A549 (cell line): ENCODE measurements around the gene SBF2. TPM values are rescaled to one million over a fixed set of nuclear protein-coding genes. Genes with fewer than 3 reads are reported as not detected.
A peak's percentile ranks its signal among the peaks of the same experiment; 100 is the strongest.

Experiments used
- ATAC-seq, 2 experiments: fragments of 200-7000 bp in 1 of 2; fragments of >200 bp in 1 of 2; cut with Nextera tagmentation in 1 of 2; cut with Tn5 transposase in 1 of 2; 3 replicates each; pipeline versions ENCODE4 v1.8.0 to v1.9.1; 2018 to 2020; ENCODE audit warnings: mild to moderate bottlenecking in 1 of 2, moderate library complexity in 1 of 2
- CTCF ChIA-PET: fragments of 300-600 bp; sonication (Branson Sonifier 250); formaldehyde crosslinking; extraction: SDS; loops from one replicate; lab custom pipeline; 2021; ENCODE audit warnings: antibody characterized with exemption, inconsistent platforms; lab: Yijun Ruan, JAX
- POLR2A ChIA-PET: fragments of 350-600 bp; formaldehyde crosslinking; extraction: SDS; loops from one replicate; lab custom pipeline; 2021; ENCODE audit warnings: antibody characterized with exemption, inconsistent platforms; lab: Yijun Ruan, JAX
- DNase-seq, 2 experiments: peaks; one replicate each; pipeline versions ENCODE4 v3.0.0 to v3.0.0-alpha.2; 2011 to 2016; ENCODE audit warnings: low read depth in 1 of 2, low spot score in 1 of 2
- FAIRE-seq: peaks from 2 replicates; lab custom pipeline; 2011; peaks lifted over from hg19 to GRCh38; lab: Jason Lieb, UNC
- H3K27ac ChIP-seq, 2 experiments: fragments of >200 bp; sonication (Bioruptor Twin); formaldehyde crosslinking; 3 replicates each; pipeline ENCODE4 v1.5.1; 2016 to 2017
- H3K4me1 ChIP-seq: fragments of >200 bp; sonication (Bioruptor Twin); formaldehyde crosslinking; 3 replicates; pipeline ENCODE4 v1.6.1; 2016
- H3K4me2 ChIP-seq: fragments of >200 bp; sonication (Bioruptor Twin); formaldehyde crosslinking; 3 replicates; pipeline ENCODE4 v1.6.1; 2016
- H3K4me3 ChIP-seq: fragments of >200 bp; sonication (Bioruptor Twin); formaldehyde crosslinking; 3 replicates; pipeline ENCODE4 v1.5.1; 2016
- H3K9me3 ChIP-seq: fragments of >200 bp; sonication (Bioruptor Twin); formaldehyde crosslinking; 3 replicates; pipeline ENCODE4 v1.6.1; 2016
- CEBPB ChIP-seq, 2 experiments: fragments of >200 bp in 1 of 2; sonication (Bioruptor Twin) in 1 of 2; formaldehyde crosslinking in 1 of 2; IDR thresholded peaks; 2 replicates each; pipeline ENCODE4 v1.6.1; 2012 to 2016
- HDAC2 ChIP-seq: fragments of 200-600 bp; sonication (generic); IDR thresholded peaks from 2 replicates; pipeline ENCODE4 v1.6.1; 2016
- HEYL ChIP-seq: fragments of 250-450 bp; sonication (Bioruptor Pico); IDR thresholded peaks from 2 replicates; pipeline ENCODE4 v1.8.0; 2021; ENCODE audit warnings: mild to moderate bottlenecking, moderate library complexity
- HOXB13 ChIP-seq: fragments of 250-450 bp; sonication (Bioruptor Pico); IDR thresholded peaks from 2 replicates; pipeline ENCODE4 v1.5.0; 2020; ENCODE audit warnings: low read depth, mild to moderate bottlenecking, moderate library complexity
- JUNB ChIP-seq: fragments of >200 bp; sonication (Bioruptor Twin); formaldehyde crosslinking; IDR thresholded peaks from 2 replicates; pipeline ENCODE4 v1.6.1; 2016
- KDM1A ChIP-seq: fragments of 200-600 bp; sonication (generic); IDR thresholded peaks from 2 replicates; pipeline ENCODE4 v1.6.1; 2016; ENCODE audit warnings: low read depth, mild to moderate bottlenecking
- MAZ ChIP-seq: fragments of 150-350 bp; IDR thresholded peaks from 2 replicates; pipeline ENCODE4 v1.6.1; 2014; ENCODE audit warnings: antibody characterized with exemption, low read depth, low read length, borderline replicate concordance
- MYC ChIP-seq: IDR thresholded peaks from 2 replicates; pipeline ENCODE4 v1.6.1; 2012; ENCODE audit warnings: mild to moderate bottlenecking, inconsistent platforms, low read length, improper control_type of control experiment, borderline replicate concordance
- POLR2A ChIP-seq: IDR thresholded peaks from 2 replicates; pipeline ENCODE4 v1.6.1; 2012; ENCODE audit warnings: mild to moderate bottlenecking, low read length
- RAD21 ChIP-seq, 2 experiments: fragments of >200 bp in 1 of 2; sonication (Bioruptor Twin) in 1 of 2; formaldehyde crosslinking in 1 of 2; IDR thresholded peaks in 1 of 2; conservative IDR thresholded peaks in 1 of 2; 2 replicates in 1 of 2; 3 replicates in 1 of 2; pipeline ENCODE4 v1.6.1; 2012 to 2018; ENCODE audit warnings: inconsistent platforms in 1 of 2
- RFX5 ChIP-seq: fragments of 450-650 bp; IDR thresholded peaks from 2 replicates; pipeline ENCODE4 v1.7.1; 2014; ENCODE audit warnings: antibody characterized with exemption, mild to moderate bottlenecking, moderate library complexity
- WGBS: methylation state at CpG from one replicate; pipeline ENCODE4 v1.1.6; 2017; ENCODE audit errors: missing lambda C conversion rate; 5-methylcytosine and 5-hydroxymethylcytosine counted together
- polyA plus RNA-seq, 4 experiments: library from polyadenylated mRNA; depleted of rRNA in 3 of 4; stranded (reverse); fragments of >200 nt; fragmentation: RNase III in 1 of 4; extraction: RNeasy Plus Mini Kit Qiagen cat#74134 plus additional on column Dnase treatment in 1 of 4; gene quantifications; 2 replicates in 3 of 4; 3 replicates in 1 of 4; pipeline ENCODE4 v1.2.3, GENCODE V29; 2011 to 2017
- TF ChIP-seq, protein P1 (sequence below): fragments of 150-350 bp; IDR thresholded peaks from 2 replicates; pipeline ENCODE4 v1.6.1; 2014; ENCODE audit warnings: low read depth, mild to moderate bottlenecking, low read length
- TF ChIP-seq, protein P2 (sequence below): fragments of 200-600 bp; sonication (generic); IDR thresholded peaks from 2 replicates; pipeline ENCODE4 v1.6.1; 2016; ENCODE audit warnings: antibody characterized with exemption, mild to moderate bottlenecking, moderate library complexity
- TF ChIP-seq, protein P3 (sequence below): fragments of 250-450 bp; sonication (Bioruptor Pico); IDR thresholded peaks from 2 replicates; pipeline ENCODE4 v1.5.0; 2021; ENCODE audit warnings: mild to moderate bottlenecking, moderate library complexity, borderline replicate concordance

The SBF2 gene
- polyA plus RNA-seq, 2 of the 4 experiments (the other 2 are of a cell fraction): 11.1 to 49.6 TPM

- DNase-seq (peak; percentile 10 to 48), ATAC-seq (peak in 1 of 2 experiments; percentile 43; a peak in 2 of 6 replicates), FAIRE-seq (no peak)
- POLR2A ChIA-PET: no interaction called here
- CTCF ChIA-PET: interaction anchor here (0.7 to 2.1 kb wide), 3 partner anchors 11 to 45 kb away, joined by 3 to 5 read pairs (median 3); no protein-coding TSS in a partner anchor
- peaks cover 32% of the 10 kb centered on the region for H3K9me3 ChIP-seq
- no peak overlapping the region for H3K4me2 ChIP-seq
- 77% methylated on average over 5 of the region's 6 CpGs for WGBS
- H3K27ac ChIP-seq: peak overlapping the region in 1 of 2 experiments; percentile 31; a peak in 1 of 6 replicates
- H3K4me1 ChIP-seq: no peaks in the 10 kb centered on the region
- TF ChIP-seq RAD21 (conservative IDR thresholded peaks at IDR 0.05 in 1 of 2, IDR thresholded peaks at IDR 0.05 in 1 of 2): peak in 1 of 2 experiments; percentile 32; a peak in 2 of 5 replicates
- no peak for TF ChIP-seq HDAC2
- H3K4me3 ChIP-seq: no peak overlapping the region
These were observed 217.4 kb downstream of the SBF2 start for GRCh38 chr11:10076458-10077141.

GRCh38 chr11:10075141-10075540, 218.9 kb downstream of the SBF2 start:
- CTCF ChIA-PET: no interaction called here

GRCh38 chr11:10072841-10073240, 221.2 kb downstream of the SBF2 start:
- no peak for ATAC-seq
- TF ChIP-seq CEBPB (IDR thresholded peaks at IDR 0.05) (no peak), JUNB (no peak)
- TF ChIP-seq, protein P1, sequence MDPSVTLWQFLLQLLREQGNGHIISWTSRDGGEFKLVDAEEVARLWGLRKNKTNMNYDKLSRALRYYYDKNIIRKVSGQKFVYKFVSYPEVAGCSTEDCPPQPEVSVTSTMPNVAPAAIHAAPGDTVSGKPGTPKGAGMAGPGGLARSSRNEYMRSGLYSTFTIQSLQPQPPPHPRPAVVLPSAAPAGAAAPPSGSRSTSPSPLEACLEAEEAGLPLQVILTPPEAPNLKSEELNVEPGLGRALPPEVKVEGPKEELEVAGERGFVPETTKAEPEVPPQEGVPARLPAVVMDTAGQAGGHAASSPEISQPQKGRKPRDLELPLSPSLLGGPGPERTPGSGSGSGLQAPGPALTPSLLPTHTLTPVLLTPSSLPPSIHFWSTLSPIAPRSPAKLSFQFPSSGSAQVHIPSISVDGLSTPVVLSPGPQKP: no peak
- TF ChIP-seq, all 56 proteins: peak for 0
- Histone ChIP-seq H3K4me2 (no peak overlapping the region), H3K4me1 (peaks cover 5% of the 10 kb centered on the region; the same call in 2 of the 3 replicates), H3K27ac (no peak overlapping the region), H3K4me3 (no peak overlapping the region), H3K9me3 (no peaks in the 10 kb centered on the region)
- DNase-seq: no peak
- POLR2A ChIA-PET: no interaction called here
- CTCF ChIA-PET: interaction anchor here (1.6 kb wide), 1 partner anchor 15 kb away, joined by 5 read pairs; no protein-coding TSS in a partner anchor
- FAIRE-seq: no peak
- 98% methylated on average over 3 of the region's 3 CpGs for WGBS

More at GRCh38 chr11:10075141-10075540, 218.9 kb downstream of the SBF2 start:
- ATAC-seq (no peak), DNase-seq (no peak), FAIRE-seq (no peak)
- Histone ChIP-seq H3K4me1 (no peaks in the 10 kb centered on the region), H3K4me2 (no peak overlapping the region), H3K27ac (no peak overlapping the region), H3K4me3 (no peak overlapping the region), H3K9me3 (peaks cover 17% of the 10 kb centered on the region)
- TF ChIP-seq MAZ: no peak
- TF ChIP-seq HOXB13 (CRISPR knock-in tag): no peak
- no peak for TF ChIP-seq POLR2A
- TF ChIP-seq, protein P2, sequence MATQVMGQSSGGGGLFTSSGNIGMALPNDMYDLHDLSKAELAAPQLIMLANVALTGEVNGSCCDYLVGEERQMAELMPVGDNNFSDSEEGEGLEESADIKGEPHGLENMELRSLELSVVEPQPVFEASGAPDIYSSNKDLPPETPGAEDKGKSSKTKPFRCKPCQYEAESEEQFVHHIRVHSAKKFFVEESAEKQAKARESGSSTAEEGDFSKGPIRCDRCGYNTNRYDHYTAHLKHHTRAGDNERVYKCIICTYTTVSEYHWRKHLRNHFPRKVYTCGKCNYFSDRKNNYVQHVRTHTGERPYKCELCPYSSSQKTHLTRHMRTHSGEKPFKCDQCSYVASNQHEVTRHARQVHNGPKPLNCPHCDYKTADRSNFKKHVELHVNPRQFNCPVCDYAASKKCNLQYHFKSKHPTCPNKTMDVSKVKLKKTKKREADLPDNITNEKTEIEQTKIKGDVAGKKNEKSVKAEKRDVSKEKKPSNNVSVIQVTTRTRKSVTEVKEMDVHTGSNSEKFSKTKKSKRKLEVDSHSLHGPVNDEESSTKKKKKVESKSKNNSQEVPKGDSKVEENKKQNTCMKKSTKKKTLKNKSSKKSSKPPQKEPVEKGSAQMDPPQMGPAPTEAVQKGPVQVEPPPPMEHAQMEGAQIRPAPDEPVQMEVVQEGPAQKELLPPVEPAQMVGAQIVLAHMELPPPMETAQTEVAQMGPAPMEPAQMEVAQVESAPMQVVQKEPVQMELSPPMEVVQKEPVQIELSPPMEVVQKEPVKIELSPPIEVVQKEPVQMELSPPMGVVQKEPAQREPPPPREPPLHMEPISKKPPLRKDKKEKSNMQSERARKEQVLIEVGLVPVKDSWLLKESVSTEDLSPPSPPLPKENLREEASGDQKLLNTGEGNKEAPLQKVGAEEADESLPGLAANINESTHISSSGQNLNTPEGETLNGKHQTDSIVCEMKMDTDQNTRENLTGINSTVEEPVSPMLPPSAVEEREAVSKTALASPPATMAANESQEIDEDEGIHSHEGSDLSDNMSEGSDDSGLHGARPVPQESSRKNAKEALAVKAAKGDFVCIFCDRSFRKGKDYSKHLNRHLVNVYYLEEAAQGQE: no peak
- TF ChIP-seq KDM1A: no peak
- no peak for TF ChIP-seq RFX5
- no peak for TF ChIP-seq HEYL (CRISPR knock-in tag)
- TF ChIP-seq MYC: no peak
- TF ChIP-seq, protein P3, sequence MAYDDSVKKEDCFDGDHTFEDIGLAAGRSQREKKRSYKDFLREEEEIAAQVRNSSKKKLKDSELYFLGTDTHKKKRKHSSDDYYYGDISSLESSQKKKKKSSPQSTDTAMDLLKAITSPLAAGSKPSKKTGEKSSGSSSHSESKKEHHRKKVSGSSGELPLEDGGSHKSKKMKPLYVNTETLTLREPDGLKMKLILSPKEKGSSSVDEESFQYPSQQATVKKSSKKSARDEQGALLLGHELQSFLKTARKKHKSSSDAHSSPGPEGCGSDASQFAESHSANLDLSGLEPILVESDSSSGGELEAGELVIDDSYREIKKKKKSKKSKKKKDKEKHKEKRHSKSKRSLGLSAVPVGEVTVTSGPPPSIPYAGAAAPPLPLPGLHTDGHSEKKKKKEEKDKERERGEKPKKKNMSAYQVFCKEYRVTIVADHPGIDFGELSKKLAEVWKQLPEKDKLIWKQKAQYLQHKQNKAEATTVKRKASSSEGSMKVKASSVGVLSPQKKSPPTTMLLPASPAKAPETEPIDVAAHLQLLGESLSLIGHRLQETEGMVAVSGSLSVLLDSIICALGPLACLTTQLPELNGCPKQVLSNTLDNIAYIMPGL (CRISPR knock-in tag): no peak
- POLR2A ChIA-PET: no interaction called here
- WGBS: 100% methylated on average over 2 of the region's 2 CpGs
